Cardiac muscle cell (in vitro differentiated cells and primary cell): ENCODE data around the gene SYNPO2. TPM values are rescaled to one million over a fixed set of nuclear protein-coding genes. Genes with fewer than 3 reads are reported as not detected.
"Not testable (repeated sequence)": the region's sequence is repeated elsewhere in the genome, so short reads cannot be mapped to it uniquely, and the experiment has no call there.

Source experiments
- DNase-seq, 2 donors: peaks; one replicate each; pipeline versions ENCODE4 v3.0.0 to v3.0.0-alpha.2; 2010 to 2017; ENCODE audit warnings: low read depth in 1 of 2, low spot score in 1 of 2
- H3K27ac ChIP-seq: fragments of 200-600 bp; sonication (generic); 2 replicates; pipeline ENCODE4 v1.5.1; 2016
- H3K27me3 ChIP-seq: fragments of 200-600 bp; sonication (generic); 2 replicates; pipeline ENCODE4 v1.6.0; 2016; ENCODE audit warnings: control low read depth
- H3K36me3 ChIP-seq: fragments of 200-600 bp; sonication (generic); 2 replicates; pipeline ENCODE4 v1.5.1; 2016; ENCODE audit warnings: control low read depth
- H3K4me1 ChIP-seq: fragments of 200-600 bp; sonication (generic); 2 replicates; pipeline ENCODE4 v1.8.1; 2017; ENCODE audit warnings: low read depth, mild to moderate bottlenecking, mixed run types
- H3K4me3 ChIP-seq: fragments of 200-600 bp; sonication (generic); 2 replicates; pipeline ENCODE4 v1.5.1; 2016; ENCODE audit warnings: mild to moderate bottlenecking
- H3K9me3 ChIP-seq: fragments of 200-600 bp; sonication (generic); 2 replicates; pipeline ENCODE4 v1.5.1; 2017; ENCODE audit warnings: low read depth, mild to moderate bottlenecking, control low read depth
- polyA plus RNA-seq: library from polyadenylated mRNA; unstranded; fragments of >200 nt; fragmentation: Nextera tagmentation; extraction: Ambion mirVana; gene quantifications from 2 replicates; pipeline ENCODE4 v1.2.1, GENCODE V29; 2016
- total RNA-seq: library from RNA; depleted of rRNA; stranded (reverse); fragments of >200 nt; gene quantifications from 2 replicates; pipeline ENCODE4 v1.2.3, GENCODE V29; 2016
- TF ChIP-seq, protein P1 (sequence below): IDR thresholded peaks from 2 replicates; pipeline ENCODE4 v1.5.1; 2012; ENCODE audit warnings: low read depth, mild to moderate bottlenecking, low read length

SYNPO2 gene
- total and polyA plus RNA-seq, 2 experiments from 2014 or later = 14.7 to 35.6 TPM

DNA sequence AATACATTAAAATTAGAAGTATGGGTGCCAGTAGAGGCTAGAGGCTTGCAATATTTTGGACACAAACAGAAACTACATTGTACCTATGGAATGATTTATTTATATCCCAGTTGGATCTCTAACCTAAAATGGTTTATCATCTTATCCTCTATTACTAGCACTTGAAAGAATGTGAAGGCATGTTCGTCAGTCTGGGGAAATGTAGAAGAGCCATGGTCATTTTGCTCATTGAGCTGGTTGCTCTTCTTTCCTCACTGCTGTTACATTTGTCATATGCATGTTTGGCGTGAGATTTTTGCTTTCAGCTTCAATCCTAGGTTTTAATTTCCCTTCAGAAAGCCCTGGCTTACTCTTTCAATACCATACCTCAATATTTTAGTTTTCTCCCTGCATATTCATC is 164.6 kb downstream of the SYNPO2 start:
- Histone ChIP-seq H3K27me3 (no peaks in the 10 kb centered on the region), H3K36me3 (no peaks in the 10 kb centered on the region), H3K4me1 (no peaks in the 10 kb centered on the region), H3K27ac (no peak overlapping the region), H3K9me3 (no peaks in the 10 kb centered on the region), H3K4me3 (no peak overlapping the region)
- no peak for DNase-seq
- TF ChIP-seq, protein P1, sequence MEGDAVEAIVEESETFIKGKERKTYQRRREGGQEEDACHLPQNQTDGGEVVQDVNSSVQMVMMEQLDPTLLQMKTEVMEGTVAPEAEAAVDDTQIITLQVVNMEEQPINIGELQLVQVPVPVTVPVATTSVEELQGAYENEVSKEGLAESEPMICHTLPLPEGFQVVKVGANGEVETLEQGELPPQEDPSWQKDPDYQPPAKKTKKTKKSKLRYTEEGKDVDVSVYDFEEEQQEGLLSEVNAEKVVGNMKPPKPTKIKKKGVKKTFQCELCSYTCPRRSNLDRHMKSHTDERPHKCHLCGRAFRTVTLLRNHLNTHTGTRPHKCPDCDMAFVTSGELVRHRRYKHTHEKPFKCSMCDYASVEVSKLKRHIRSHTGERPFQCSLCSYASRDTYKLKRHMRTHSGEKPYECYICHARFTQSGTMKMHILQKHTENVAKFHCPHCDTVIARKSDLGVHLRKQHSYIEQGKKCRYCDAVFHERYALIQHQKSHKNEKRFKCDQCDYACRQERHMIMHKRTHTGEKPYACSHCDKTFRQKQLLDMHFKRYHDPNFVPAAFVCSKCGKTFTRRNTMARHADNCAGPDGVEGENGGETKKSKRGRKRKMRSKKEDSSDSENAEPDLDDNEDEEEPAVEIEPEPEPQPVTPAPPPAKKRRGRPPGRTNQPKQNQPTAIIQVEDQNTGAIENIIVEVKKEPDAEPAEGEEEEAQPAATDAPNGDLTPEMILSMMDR = no peak

GRCh38 chr4:119053997-119054396 is 165.3 kb downstream of the SYNPO2 start:
- Histone ChIP-seq H3K27me3 (no peaks in the 10 kb centered on the region), H3K36me3 (no peaks in the 10 kb centered on the region), H3K4me1 (no peaks in the 10 kb centered on the region), H3K9me3 (no peaks in the 10 kb centered on the region), H3K4me3 (no peak overlapping the region), H3K27ac (no peak overlapping the region)
- no peak for DNase-seq
- TF ChIP-seq, protein P1 = no peak

GRCh38 chr4:119057417-119057816 is 168.8 kb downstream of the SYNPO2 start:
- Histone ChIP-seq H3K27ac (no peak overlapping the region), H3K36me3 (no peaks in the 10 kb centered on the region), H3K27me3 (no peaks in the 10 kb centered on the region), H3K9me3 (no peaks in the 10 kb centered on the region), H3K4me1 (no peaks in the 10 kb centered on the region), H3K4me3 (no peak overlapping the region)
- TF ChIP-seq, protein P1 = no peak
- DNase-seq = no peak

- H3K4me3 ChIP-seq = no peak overlapping the region
- no peaks in the 10 kb centered on the region for H3K4me1 ChIP-seq
- TF ChIP-seq, protein P1 = no peak
- H3K27ac ChIP-seq = no peak overlapping the region
- no peak for DNase-seq
- H3K36me3 ChIP-seq = no peaks in the 10 kb centered on the region
- H3K27me3 ChIP-seq = no peaks in the 10 kb centered on the region
- H3K9me3 ChIP-seq = no peaks in the 10 kb centered on the region
Observed at GRCh38 chr4:119059221-119059620, 170.6 kb downstream of the SYNPO2 start.

DNA sequence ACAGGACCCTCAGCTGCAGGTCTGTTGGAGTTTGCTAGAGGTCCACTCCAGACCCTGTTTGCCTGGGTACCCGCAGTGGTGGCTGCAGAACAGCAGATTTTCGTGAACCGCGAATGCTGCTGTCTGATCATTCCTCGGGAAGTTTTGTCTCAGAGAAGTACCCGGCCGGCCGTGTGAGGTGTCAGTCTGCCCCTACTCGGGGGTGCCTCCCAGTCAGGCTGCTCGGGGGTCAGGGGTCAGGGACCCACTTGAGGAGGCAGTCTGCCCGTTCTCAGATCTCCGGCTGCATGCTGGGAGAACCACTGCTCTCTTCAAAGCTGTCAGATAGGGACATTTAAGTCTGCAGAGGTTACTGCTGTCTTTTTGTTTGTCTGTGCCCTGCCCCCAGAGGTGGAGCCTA is 178.5 kb downstream of the SYNPO2 start:
- H3K4me1 ChIP-seq, H3K9me3 ChIP-seq, H3K36me3 ChIP-seq, H3K27me3 ChIP-seq, H3K4me3 ChIP-seq, DNase-seq: not testable (repeated sequence)
- peak overlapping the region; percentile 54 for H3K27ac ChIP-seq

GRCh38 chr4:119067670-119068360 is 179.2 kb downstream of the SYNPO2 start:
- H3K9me3 ChIP-seq, H3K4me1 ChIP-seq, H3K36me3 ChIP-seq, DNase-seq, H3K27me3 ChIP-seq: not testable (repeated sequence)
- Histone ChIP-seq H3K27ac (peak overlapping the region; percentile 74), H3K4me3 (peak overlapping the region; percentile 5)
